Measurements from ENCODE around the gene CEP192.
A peak's percentile ranks its signal among the peaks of the same experiment; 100 is the strongest.

Gene CEP192

DNA sequence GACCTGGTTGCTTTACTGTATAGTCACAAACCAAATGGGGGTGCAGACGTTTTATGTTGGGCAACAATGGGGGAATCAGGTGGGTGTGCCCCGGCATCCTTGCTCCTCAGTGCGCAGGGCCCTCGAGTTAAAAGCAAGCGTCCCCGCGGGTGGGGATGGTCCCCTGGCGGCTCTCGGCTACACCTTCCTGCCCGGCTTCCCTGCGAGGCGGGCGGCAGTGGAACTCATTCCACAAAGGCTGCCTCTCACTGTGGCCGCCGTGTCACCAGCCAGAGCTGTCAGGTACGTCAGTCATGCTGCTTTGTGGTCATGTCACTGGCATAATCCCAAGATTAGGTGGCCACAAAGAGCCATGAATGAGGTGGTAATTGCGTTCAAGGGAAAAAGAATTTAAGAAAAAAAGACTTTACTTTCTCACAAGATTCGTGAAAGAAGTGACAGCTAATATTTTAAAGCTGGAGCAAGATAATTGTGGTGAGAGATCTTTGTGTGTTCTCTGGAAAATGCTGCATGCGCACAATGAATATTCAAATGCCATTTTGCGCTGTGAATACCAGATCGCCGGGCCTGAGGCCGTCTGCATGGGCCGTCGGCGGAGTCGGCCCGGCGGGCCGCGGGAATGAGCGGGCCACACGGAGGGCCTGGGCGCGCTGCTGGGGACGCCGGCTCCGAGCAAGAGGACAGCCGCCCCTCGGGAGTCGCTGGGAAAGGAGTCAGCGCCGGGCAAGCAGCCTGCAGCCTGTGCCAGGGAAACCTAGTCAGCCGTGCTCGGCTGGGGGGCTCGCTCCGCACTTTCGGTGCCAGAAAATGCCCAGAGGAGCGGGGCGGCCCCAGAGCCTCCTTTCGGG, 145.1 kb downstream of the CEP192 start:
- peak overlapping the region; percentile 48 for H3K4me3 ChIP-seq (ENCODE audit: control insufficient read depth, low read depth, low read length)
- no peak for DNase-seq (ENCODE audit: low read depth)
- TF ChIP-seq, protein P1, sequence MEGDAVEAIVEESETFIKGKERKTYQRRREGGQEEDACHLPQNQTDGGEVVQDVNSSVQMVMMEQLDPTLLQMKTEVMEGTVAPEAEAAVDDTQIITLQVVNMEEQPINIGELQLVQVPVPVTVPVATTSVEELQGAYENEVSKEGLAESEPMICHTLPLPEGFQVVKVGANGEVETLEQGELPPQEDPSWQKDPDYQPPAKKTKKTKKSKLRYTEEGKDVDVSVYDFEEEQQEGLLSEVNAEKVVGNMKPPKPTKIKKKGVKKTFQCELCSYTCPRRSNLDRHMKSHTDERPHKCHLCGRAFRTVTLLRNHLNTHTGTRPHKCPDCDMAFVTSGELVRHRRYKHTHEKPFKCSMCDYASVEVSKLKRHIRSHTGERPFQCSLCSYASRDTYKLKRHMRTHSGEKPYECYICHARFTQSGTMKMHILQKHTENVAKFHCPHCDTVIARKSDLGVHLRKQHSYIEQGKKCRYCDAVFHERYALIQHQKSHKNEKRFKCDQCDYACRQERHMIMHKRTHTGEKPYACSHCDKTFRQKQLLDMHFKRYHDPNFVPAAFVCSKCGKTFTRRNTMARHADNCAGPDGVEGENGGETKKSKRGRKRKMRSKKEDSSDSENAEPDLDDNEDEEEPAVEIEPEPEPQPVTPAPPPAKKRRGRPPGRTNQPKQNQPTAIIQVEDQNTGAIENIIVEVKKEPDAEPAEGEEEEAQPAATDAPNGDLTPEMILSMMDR (conservative IDR thresholded peaks at IDR 0.05; ENCODE audit: control insufficient read depth, insufficient read depth, low read depth, low read length) = no peak

DNA sequence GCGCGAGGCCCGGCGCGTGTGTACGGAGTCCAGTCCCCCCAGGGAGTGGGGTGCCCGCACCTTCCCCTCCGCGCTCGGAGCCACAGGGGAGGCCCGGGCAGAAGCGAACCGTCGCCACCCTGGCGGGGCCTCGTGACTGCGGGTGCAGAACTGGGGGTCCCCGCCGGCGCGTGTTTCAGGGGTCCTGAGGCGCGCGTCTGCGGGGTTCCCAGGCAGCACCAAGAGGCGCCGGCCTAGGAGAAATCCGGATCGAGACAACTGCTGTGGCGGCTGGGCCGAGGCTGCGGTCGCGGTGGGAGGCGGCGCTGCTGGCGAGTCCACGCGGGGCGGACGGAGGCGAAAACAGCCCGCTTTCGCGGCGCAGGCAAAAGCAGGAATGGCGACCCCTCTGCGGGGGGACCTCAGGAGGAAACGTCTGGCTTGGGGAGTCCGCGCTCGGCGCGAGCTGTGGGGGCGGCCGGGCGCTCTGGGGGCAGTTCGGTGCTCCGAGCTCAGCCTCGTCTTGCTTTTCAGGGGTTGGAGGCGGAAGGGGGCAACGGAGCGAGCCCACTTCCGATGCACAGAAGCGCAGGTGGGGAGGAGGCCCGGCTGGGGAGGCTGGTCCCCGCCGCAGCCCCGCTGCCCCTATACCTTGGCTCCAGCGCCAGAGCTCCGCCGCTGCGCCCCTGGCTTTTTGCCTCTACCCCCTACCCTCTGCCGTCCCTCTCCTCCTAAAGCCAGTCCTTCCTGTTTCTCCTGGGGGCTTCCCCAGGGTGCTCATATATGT, 145.9 kb downstream of the CEP192 start:
- H3K4me3 ChIP-seq (ENCODE audit: control insufficient read depth, low read depth, low read length) = peak overlapping the region; percentile 48
- TF ChIP-seq, protein P1 (conservative IDR thresholded peaks at IDR 0.05; ENCODE audit: control insufficient read depth, insufficient read depth, low read depth, low read length) = no peak
- DNase-seq (ENCODE audit: low read depth) = no peak

DNA sequence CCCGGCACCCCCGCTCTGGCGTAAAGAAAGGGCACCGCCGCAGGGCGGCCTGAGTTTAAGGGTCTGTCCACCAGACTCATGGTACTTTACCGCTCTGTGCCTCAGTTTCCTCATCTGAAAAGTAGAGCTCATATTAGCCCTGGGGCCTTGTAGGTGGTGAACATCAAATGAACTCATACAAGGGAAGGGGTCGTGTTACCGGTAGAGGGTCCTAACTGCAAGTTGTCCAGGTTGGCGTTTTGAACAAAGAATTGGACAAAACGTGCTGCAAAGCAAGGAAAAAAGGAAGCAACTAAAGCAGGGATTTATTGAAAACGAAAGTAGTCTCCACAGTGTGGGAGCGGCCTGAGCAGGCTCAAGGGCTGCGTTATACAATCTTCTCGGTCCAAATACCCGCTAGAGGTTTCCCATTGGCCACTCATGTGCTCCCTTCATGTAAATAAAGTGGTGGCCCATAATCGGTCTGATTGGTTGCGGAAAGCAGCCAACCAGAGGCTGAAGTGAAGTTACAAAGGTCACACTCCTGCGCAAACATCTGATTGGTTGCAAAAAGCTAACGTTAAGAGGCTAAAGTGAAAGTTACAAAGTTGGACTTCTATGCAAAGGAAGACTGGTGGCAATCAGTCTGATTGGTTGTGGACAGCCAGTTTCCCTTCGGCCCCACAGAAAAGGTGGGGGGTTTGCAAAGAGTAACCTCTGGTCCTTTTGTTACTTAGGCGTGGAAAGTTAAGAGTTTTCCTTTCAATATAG, 146.7 kb downstream of the CEP192 start:
- TF ChIP-seq, protein P1 (conservative IDR thresholded peaks at IDR 0.05; ENCODE audit: control insufficient read depth, insufficient read depth, low read depth, low read length) = no peak
- peak overlapping the region; percentile 48 for H3K4me3 ChIP-seq (ENCODE audit: control insufficient read depth, low read depth, low read length)
- peak; percentile 84 for DNase-seq (ENCODE audit: low read depth)

DNA sequence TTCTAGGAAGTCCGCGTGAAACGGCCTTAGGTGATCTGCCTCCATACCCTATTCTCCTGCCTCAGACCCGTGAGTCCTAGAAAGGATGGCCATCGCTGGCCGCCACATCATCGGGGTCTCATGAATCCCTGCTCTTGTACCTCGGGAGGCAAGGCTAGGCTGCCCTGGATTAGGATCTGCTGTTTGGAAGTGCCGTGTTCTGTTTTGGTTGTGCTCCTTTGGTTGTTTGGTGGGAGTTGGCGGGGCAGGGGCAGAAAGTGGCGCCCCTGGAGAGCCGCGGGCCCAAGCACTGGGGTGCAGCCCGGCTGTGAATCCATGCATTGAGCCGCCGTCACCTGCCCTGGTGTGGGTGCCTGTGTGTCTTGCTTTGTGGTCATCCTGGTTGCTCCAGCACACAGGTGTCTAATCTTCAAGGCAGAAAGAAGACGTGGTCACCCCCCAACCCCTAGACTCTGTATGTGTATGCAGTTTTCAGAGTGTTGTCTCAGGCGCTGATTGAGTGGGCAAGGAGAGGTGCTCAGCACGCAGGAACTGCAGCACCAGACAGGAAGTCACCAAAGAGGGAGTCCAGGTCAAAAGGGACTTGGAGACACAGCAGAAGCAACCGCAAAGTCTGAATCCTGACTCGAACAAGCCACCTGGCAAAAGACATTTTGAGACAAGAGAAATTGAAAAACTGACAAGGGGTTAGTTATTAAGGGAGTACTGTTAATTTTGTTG, 147.4 kb downstream of the CEP192 start:
- H3K4me3 ChIP-seq (ENCODE audit: control insufficient read depth, low read depth, low read length) = no peak overlapping the region
- no peak for DNase-seq (ENCODE audit: low read depth)
- TF ChIP-seq, protein P1 (conservative IDR thresholded peaks at IDR 0.05; ENCODE audit: control insufficient read depth, insufficient read depth, low read depth, low read length) = no peak

DNA sequence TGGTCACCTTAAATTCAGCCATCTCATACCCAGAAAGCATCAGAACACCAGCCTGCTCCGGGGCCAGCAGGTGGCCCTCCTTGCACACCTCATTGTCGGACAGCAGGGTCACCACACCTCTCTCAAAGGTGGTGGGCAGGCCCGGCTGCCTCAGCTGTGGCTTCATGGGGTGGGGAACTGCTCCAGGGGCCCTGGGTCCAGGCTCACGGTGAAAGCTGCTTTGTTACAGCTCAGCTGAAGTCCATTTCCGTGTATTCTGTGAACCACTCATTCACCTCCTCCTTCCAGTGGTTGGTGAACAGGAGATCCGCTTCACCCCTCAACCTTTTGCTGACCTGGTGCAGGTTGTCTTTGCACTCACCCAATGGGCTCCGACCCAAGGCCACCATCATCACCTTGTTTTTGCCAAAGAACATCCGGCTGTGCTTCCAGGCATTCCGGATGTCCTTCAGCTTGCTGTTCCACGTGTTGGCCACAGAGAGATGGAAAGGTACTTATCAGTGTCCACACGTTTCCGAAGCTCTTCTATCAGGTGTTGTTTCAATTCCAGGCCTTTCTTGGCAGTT, 148.8 kb downstream of the CEP192 start:
- TF ChIP-seq, protein P1 (conservative IDR thresholded peaks at IDR 0.05; ENCODE audit: control insufficient read depth, insufficient read depth, low read depth, low read length) = no peak
- H3K4me3 ChIP-seq (ENCODE audit: control insufficient read depth, low read depth, low read length) = no peak overlapping the region
- DNase-seq (ENCODE audit: low read depth) = no peak

DNA sequence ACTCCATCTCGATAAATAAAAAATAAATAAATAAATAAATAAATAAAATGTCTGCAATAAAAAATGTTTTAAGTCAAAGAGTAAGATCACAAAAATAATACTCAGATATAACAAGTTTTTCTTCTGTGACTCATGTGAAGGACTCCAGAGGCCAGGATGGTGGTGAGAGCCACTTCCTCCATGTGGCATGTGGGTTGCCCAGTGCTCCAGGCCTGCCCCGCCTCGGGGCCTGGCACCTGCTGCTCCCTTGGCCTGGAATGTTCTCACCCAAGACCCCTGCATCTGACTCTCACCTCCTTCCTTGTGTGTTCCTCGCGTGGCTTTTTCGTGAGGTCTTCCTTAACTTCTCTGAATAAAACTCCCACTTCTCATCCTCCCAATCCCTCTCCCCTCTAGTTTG, 150.0 kb downstream of the CEP192 start:
- no peak overlapping the region for H3K4me3 ChIP-seq (ENCODE audit: control insufficient read depth, low read depth, low read length)
- DNase-seq (ENCODE audit: low read depth) = no peak
- TF ChIP-seq, protein P1 (conservative IDR thresholded peaks at IDR 0.05; ENCODE audit: control insufficient read depth, insufficient read depth, low read depth, low read length) = no peak

Measured in fibroblast of mammary gland (primary cell).